ENCODE measurements around the gene VPS26C. TPM values are rescaled to one million over a fixed set of nuclear protein-coding genes. Genes with fewer than 3 reads are reported as not detected.

The VPS26C gene
- total and polyA plus RNA-seq, 9 of the 15 experiments (the other 6 are each of a cell fraction or from before 2014, with no cell fraction given): 32.8 to 48.7 (median 42.1) TPM

GRCh38 chr21:37220981-37221664, 46.0 kb downstream of the VPS26C start (continued):
- TF ChIP-seq BCLAF1 (IDR thresholded peaks at IDR 0.05; ENCODE audit: borderline replicate concordance in 1 of 2, control insufficient read depth in 1 of 2, low read depth in 2 of 2, low read length in 1 of 2) (no peak), FOXA3 (CRISPR knock-in tag; conservative IDR thresholded peaks at IDR 0.05 in 1 of 2, IDR thresholded peaks at IDR 0.05 in 1 of 2) (no peak), STAG1 (CRISPR knock-in tag; IDR thresholded peaks at IDR 0.05; ENCODE audit: borderline replicate concordance) (peak; percentile 47; the same call in 1 of the 2 replicates), FOXJ2 (tag; IDR thresholded peaks at IDR 0.05) (no peak), THRB (CRISPR knock-in tag; conservative IDR thresholded peaks at IDR 0.05) (no peak), SMAD1 (IDR thresholded peaks at IDR 0.05; ENCODE audit: low read depth, low read length, partially characterized antibody) (no peak), MXI1 (IDR thresholded peaks at IDR 0.05; ENCODE audit: low read depth, low read length) (peak; percentile 39; the same call in 1 of the 2 replicates), ZNF436 (CRISPR knock-in tag; IDR thresholded peaks at IDR 0.05) (no peak), ZNF12 (CRISPR knock-in tag; IDR thresholded peaks at IDR 0.05) (no peak), TAF7 (tag; IDR thresholded peaks at IDR 0.05) (no peak), FUS (optimal IDR thresholded peaks at IDR 0.05; ENCODE audit: low read depth, low read length) (no peak), PHF21A (IDR thresholded peaks at IDR 0.05; ENCODE audit: borderline replicate concordance, low read depth) (no peak), TBP (optimal IDR thresholded peaks at IDR 0.05; ENCODE audit: low read depth, low read length) (peak; percentile 61), CGGBP1 (CRISPR knock-in tag; IDR thresholded peaks at IDR 0.05) (no peak), BCL6 (CRISPR knock-in tag; IDR thresholded peaks at IDR 0.05) (no peak), ZBTB12 (CRISPR knock-in tag; IDR thresholded peaks at IDR 0.05) (no peak), ZNF561 (CRISPR knock-in tag; conservative IDR thresholded peaks at IDR 0.05) (no peak), CCNT2 (IDR thresholded peaks at IDR 0.05; ENCODE audit: borderline replicate concordance, extremely low read depth, insufficient read length, low read depth, low read length) (peak; percentile 51), SOX6 (IDR thresholded peaks at IDR 0.05) (0 out of 2 replicates have a peak, but pooled peaks have one; percentile 14), CBX2 (IDR thresholded peaks at IDR 0.05; ENCODE audit: insufficient read depth, low read length, poor library complexity, severe bottlenecking) (no peak), MAX (CRISPR knock-in tag; IDR thresholded peaks at IDR 0.05) (peak; percentile 86)

Data from K562 (cell line).